Measurements from ENCODE around the gene TEAD1.
A peak's percentile ranks its signal among the peaks of the same experiment; 100 is the strongest.

TEAD1 gene

DNA sequence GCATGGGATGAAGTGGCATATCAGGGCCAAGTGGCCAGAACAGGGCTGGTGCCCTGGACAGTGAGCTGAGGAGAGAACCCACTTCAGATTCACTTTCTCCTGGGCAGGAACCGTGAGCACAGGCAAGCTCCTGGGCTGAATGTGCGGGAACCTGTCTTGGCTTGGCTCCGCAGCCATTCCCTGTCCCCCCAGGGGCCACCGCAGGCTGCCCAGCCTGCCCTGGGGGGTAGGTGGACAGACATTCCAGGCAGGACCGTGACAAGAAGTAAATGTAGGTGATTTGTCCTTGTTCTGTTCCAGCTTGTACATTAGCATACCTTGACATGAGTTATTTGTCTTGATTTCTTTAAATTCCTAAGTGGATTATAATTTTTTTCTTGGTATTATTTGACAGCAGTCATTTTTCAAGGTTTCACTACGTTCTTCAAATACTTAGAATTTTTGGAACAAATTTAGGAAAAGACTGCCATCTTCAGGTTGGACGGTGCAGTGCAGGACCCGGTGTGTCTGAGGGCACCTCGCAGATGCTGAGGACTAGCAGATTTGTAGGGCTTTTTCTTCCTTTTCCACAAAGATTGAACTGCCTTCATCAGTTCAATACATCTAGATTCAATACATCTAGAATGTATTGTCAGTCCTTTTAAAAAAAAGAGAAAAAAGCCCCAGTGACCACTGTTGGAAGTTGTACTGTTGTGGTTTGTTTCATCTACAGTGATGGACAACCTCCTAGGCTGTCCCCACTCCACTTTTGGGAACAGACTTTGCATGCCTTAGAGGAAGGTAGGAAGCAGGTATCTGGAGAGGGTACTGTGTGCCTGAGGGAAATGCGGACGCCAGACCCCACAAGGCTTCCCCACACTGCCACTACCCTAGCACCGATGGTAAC lies 219.8 kb downstream of the TEAD1 start:
- DNase-seq (ENCODE audit: low read depth in 2 of 2): peak in 1 of 2 donors; percentile 6

GRCh38 chr11:12897390-12897789 lies 223.2 kb downstream of the TEAD1 start:
- DNase-seq (ENCODE audit: low read depth in 2 of 2): no peak

DNA sequence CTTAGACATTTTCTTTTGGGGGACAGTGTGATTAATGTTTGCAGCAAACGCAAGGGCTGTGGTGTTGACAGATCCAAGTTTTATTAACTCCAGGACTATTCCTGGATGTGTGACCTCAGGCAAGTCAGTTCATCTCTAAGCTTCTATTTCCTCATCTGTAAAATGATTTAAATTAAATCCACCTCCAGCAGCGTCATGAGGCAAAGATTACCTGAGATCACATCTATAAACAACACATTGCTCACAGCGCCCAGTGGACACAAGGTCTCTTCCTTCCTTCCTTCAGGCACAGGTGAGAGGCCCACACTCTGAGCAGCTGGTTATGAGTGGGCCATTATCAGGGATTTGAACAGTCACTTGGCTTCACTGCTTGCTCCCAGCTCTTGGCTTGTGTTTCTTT lies 223.6 kb downstream of the TEAD1 start:
- DNase-seq (ENCODE audit: low read depth in 2 of 2): no peak

DNA sequence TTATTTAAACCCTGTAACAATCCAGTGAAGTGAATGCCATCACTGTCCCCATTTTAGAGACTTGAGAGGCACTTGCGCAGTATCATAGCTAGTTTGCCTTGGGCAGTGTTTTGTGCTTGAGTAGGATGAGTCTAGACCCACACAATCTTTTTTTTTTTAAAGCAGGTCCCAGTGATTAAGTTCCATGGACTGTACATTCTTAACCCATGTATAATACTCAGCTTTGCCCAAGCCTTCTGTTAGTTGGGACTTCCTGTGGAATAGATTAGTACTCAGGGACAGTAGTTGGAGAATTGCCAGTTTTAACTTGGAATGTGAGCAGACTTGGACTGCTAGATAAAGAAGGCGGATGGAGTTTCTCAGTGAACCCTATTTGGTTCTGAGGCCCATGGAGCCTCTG lies 226.3 kb downstream of the TEAD1 start:
- no peak for DNase-seq (ENCODE audit: low read depth in 2 of 2)

GRCh38 chr11:12901272-12901671 lies 227.1 kb downstream of the TEAD1 start:
- DNase-seq (ENCODE audit: low read depth in 2 of 2): no peak

DNA sequence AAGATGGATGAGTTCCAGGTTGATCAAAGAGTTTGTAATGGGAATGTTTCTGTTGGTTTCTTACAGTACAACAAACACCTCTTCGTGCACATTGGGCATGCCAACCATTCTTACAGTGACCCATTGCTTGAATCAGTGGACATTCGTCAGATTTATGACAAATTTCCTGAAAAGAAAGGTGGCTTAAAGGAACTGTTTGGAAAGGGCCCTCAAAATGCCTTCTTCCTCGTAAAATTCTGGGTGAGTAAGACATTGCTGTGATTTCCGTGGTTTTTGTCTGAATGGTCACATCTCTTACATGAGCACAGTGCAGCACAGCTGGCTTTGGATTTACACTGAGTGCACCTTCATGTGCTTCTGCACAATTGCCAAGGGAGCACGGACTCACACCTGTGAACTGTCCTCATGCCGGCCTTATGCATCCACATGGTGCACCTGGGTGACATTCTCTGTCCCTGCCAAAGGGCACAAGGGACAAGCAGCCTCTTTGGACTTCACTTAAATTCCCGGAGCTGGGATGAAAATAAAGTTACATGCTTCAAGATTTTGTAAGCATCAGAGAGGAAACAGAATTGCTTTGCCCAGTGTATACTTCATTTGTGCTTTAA lies 227.8 kb downstream of the TEAD1 start:
- no peak for DNase-seq (ENCODE audit: low read depth in 2 of 2)

GRCh38 chr11:12902791-12903486 lies 228.7 kb downstream of the TEAD1 start:
- DNase-seq (ENCODE audit: low read depth in 2 of 2): no peak

- DNase-seq (ENCODE audit: low read depth in 2 of 2): no peak
Observed at GRCh38 chr11:12905435-12905834, 231.2 kb downstream of the TEAD1 start.

- no peak for DNase-seq (ENCODE audit: low read depth in 2 of 2)
Observed at GRCh38 chr11:12906501-12906900, 232.3 kb downstream of the TEAD1 start.

DNA sequence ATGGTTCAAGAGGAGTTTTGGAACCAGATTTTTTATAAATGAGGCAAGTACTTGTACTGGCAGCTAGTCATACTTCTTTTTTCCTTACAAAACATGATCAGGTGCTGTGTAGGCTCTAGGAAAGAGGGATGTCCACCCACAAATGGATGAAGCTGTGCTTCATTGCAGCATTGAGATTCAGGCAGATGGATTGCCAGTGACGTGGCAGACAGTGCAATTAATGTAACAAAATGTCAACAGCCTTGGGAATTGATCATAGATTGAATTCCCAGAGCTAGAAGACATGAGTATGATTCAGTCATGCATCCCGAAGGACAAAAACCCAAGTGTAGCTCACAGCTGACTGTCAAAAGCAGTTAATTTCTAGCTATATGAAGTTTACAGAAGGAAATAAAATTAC lies 235.7 kb downstream of the TEAD1 start:
- no peak for DNase-seq (ENCODE audit: low read depth in 2 of 2)

- no peak for DNase-seq (ENCODE audit: low read depth in 2 of 2)
Observed at GRCh38 chr11:12914400-12914912, 240.2 kb downstream of the TEAD1 start.

DNA sequence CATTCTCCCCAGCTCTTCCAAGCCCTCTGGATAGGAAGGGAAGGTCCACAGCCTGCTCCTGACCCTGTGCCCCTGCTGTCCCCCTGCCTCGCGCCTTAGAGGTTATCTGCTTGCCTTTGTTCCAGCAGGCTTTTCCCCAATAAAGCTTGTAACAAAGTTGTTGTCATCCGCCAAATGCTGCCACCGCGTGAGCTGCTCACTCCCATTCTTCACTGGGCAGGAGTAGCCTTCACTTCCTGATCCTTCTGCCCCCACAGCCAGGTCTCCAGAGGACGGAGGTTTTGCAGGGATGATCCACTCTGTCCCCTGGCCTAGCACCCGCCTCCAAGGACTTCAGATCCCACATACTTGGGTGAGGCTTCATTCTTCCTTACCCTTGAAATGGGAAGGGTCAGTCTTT lies 240.9 kb downstream of the TEAD1 start:
- no peak for DNase-seq (ENCODE audit: low read depth in 2 of 2)

- no peak for DNase-seq (ENCODE audit: low read depth in 2 of 2)
Observed at GRCh38 chr11:12917822-12918221, 243.6 kb downstream of the TEAD1 start.

DNA sequence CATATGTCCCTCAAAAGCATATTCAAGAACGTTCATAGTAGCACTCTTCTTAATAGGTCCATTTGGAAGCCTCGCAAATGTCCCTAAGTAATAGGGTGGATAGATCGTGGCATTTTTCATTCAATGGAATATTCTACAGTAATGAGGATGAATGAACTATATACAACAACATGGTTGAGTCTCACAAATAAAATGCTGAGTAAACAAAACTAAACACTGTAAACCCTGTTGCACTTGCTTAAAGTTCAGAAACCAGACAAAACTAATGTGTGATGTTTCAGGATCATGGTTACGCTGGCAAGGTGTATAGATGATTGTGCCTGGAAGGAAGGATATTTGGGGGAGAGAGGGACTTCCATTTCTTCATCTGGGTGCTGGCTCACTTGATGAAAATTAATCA lies 244.4 kb downstream of the TEAD1 start:
- DNase-seq (ENCODE audit: low read depth in 2 of 2): no peak

DNA sequence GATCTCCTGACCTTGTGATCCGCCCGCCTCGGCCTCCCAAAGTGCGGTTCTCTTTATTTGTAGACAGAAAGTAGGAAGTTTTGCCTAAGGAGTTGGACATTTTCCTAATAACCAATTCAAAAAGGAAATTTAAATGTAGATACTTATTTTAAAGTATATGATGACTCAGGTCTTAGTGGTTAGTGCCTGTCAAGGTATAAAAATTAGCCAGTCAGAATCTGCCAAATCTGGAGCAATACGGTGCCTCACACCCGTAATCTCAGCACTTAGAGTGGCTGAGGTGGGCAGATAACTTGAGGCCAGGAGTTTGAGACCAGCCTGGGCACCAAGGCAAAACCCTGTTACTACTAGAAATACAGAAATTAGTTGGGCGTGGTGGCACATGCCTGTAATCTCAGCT lies 248.2 kb downstream of the TEAD1 start:
- DNase-seq (ENCODE audit: low read depth in 2 of 2): no peak

DNA sequence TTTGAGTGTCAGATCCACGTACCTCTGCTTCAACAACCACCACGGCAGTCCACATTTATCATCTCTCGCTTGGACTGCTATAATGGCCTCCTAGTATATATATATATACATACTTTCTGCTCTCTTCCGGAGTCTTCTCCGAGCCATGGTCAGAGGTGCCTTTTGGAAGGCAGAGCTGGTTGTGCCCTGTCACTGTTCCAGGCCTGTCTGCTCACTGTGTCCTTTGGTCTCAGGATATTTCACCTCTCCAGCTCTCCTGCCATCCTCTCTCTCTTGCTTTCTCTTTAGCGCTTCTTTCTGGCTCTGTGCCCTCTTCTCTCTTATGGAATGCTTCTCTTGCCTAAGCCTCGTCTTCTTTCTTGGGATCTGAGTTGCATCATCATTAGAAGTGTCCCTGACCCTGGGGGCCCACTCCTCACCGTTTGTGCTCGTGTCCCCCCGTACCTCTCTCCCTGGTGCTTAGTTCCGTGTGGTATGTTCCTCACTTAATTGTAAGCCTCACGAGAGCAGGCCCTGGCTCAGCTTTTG lies 248.8 kb downstream of the TEAD1 start:
- no peak for DNase-seq (ENCODE audit: low read depth in 2 of 2)

DNA sequence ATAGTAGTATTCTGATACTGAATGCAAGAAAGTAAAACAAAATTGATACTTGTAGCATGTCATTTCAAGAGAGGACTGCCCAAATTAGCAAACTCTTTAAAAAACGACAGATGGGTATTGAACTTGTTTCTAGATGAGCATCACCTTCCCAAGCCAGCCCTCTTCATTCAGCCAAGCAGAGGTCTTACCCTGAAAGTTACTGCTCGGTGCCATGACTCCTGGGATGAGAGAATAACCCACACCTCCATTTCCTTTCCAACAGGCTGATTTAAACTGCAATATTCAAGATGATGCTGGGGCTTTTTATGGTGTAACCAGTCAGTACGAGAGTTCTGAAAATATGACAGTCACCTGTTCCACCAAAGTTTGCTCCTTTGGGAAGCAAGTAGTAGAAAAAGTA lies 250.4 kb downstream of the TEAD1 start:
- DNase-seq (ENCODE audit: low read depth in 2 of 2): no peak

GRCh38 chr11:12925520-12925919 lies 251.3 kb downstream of the TEAD1 start:
- no peak for DNase-seq (ENCODE audit: low read depth in 2 of 2)

DNA sequence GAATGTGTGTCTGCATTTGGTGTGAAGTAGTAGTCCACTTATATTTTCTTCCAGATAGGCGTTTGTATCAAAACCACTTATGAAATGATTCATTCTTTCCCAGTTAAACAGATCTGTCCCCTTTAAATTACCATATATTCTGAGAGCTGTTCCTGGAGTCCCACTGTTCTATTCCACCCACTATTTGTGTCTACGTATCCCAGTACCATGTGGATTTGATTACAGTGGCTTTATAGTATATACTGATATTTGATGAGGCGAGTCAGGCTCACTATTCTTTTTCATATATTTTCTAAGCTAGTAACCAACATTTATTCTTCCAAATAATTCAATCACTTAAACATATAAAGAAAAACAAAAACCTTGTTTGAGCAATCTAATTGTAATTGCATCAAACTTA lies 253.0 kb downstream of the TEAD1 start:
- DNase-seq (ENCODE audit: low read depth in 2 of 2): no peak

DNA sequence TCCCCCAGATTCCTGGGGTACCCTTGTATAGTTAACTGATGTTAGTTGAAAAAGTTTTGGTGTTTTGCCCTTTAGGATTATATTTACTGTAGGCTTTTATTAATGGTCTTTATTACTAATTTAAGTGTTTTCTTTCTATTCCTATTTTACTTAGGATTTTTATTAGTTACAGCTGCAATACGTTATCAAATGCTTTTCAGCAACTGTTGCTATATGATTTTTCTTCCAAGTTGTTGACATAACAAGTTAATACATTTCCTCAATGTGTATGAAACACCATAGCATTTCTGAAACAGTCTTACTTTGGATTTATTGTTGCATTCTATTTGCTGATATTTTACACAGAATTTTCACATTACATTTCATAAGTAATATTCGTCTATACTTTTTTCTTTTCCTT lies 253.7 kb downstream of the TEAD1 start:
- no peak for DNase-seq (ENCODE audit: low read depth in 2 of 2)

- no peak for DNase-seq (ENCODE audit: low read depth in 2 of 2)
Observed at GRCh38 chr11:12930850-12931249, 256.6 kb downstream of the TEAD1 start.

GRCh38 chr11:12932485-12932884 lies 258.3 kb downstream of the TEAD1 start:
- DNase-seq (ENCODE audit: low read depth in 2 of 2): no peak

All from stimulated activated CD8-positive, alpha-beta memory T cell treated with anti-CD3 and anti-CD28 coated beads, Interleukin-7, amount 100 ng/mL, for 4 hours (primary cell).